H9 (cell line): ENCODE measurements around the gene ABCC3. TPM values are rescaled to one million over a fixed set of nuclear protein-coding genes. Genes with fewer than 3 reads are reported as not detected.

Experiments used
- DNase-seq: peaks from one replicate; pipeline ENCODE4 v3.0.0-alpha.2; 2017
- H2AFZ ChIP-seq: one replicate; pipeline ENCODE4 v1.6.1; 2013; ENCODE audit warnings: mild to moderate bottlenecking, low read length, control low read depth, moderate library complexity
- H2AK5ac ChIP-seq: 2 replicates; pipeline ENCODE4 v1.6.1; 2013; ENCODE audit warnings: low read length, control low read depth, mixed read lengths; ENCODE audit not compliant: insufficient read length
- H2BK120ac ChIP-seq: one replicate; pipeline ENCODE4 v1.6.1; 2013; ENCODE audit warnings: low read depth, mild to moderate bottlenecking, low read length, control low read depth, inconsistent platforms; ENCODE audit not compliant: poor library complexity, severe bottlenecking
- H2BK12ac ChIP-seq: 2 replicates; pipeline ENCODE4 v1.6.1; 2013; ENCODE audit warnings: low read length, control low read depth, mixed read lengths, low read depth; ENCODE audit not compliant: insufficient read length
- H2BK15ac ChIP-seq: 2 replicates; pipeline ENCODE4 v1.6.1; 2013; ENCODE audit warnings: low read depth, low read length, control low read depth
- H2BK20ac ChIP-seq: one replicate; pipeline ENCODE4 v1.6.1; 2013; ENCODE audit warnings: low read depth, mild to moderate bottlenecking, low read length, control low read depth, inconsistent platforms; ENCODE audit not compliant: poor library complexity, severe bottlenecking
- H2BK5ac ChIP-seq: 2 replicates; pipeline ENCODE4 v1.6.1; 2013; ENCODE audit warnings: low read length, control low read depth, mixed read lengths; ENCODE audit not compliant: insufficient read length
- H3K14ac ChIP-seq: 2 replicates; pipeline ENCODE4 v1.6.1; 2013; ENCODE audit warnings: low read length, control low read depth; ENCODE audit not compliant: insufficient read depth
- H3K18ac ChIP-seq: 2 replicates; pipeline ENCODE4 v1.6.1; 2013; ENCODE audit warnings: low read depth, mild to moderate bottlenecking, mixed read lengths, low read length, control low read depth; ENCODE audit not compliant: insufficient read length
- H3K23ac ChIP-seq: 2 replicates; pipeline ENCODE4 v1.6.1; 2013; ENCODE audit warnings: low read length, control low read depth, mixed read lengths, low read depth; ENCODE audit not compliant: insufficient read length
- H3K23me2 ChIP-seq: 2 replicates; pipeline ENCODE4 v1.6.1; 2013; ENCODE audit warnings: low read depth, mild to moderate bottlenecking, mixed read lengths, low read length, control low read depth; ENCODE audit not compliant: insufficient read length, poor library complexity, severe bottlenecking
- H3K27ac ChIP-seq: 2 replicates; pipeline ENCODE4 v1.5.1; 2013; ENCODE audit warnings: low read length, control low read depth, mixed read lengths, low read depth; ENCODE audit not compliant: insufficient read length
- H3K27me3 ChIP-seq: 2 replicates; pipeline ENCODE4 v1.6.1; 2013; ENCODE audit warnings: low read length, control low read depth, inconsistent platforms; ENCODE audit not compliant: insufficient read depth
- H3K4ac ChIP-seq: 2 replicates; pipeline ENCODE4 v1.6.1; 2013; ENCODE audit warnings: low read depth, mild to moderate bottlenecking, control low read depth, inconsistent platforms, low read length, moderate library complexity
- H3K4me1 ChIP-seq: 2 replicates; pipeline ENCODE4 v1.6.1; 2013; ENCODE audit warnings: low read length, control low read depth, inconsistent platforms; ENCODE audit not compliant: insufficient read depth
- H3K4me2 ChIP-seq: 2 replicates; pipeline ENCODE4 v1.6.1; 2013; ENCODE audit warnings: low read length, control low read depth, mixed read lengths; ENCODE audit not compliant: insufficient read length, insufficient read depth
- H3K56ac ChIP-seq: 2 replicates; pipeline ENCODE4 v1.6.1; 2013; ENCODE audit warnings: low read depth, mild to moderate bottlenecking, mixed read lengths, low read length, control low read depth; ENCODE audit not compliant: insufficient read length
- H3K79me1 ChIP-seq: 2 replicates; pipeline ENCODE4 v1.6.1; 2013; ENCODE audit warnings: low read depth, mild to moderate bottlenecking, moderate library complexity, low read length, control low read depth, inconsistent platforms; ENCODE audit not compliant: insufficient read depth, poor library complexity, severe bottlenecking
- H3K79me2 ChIP-seq: 2 replicates; pipeline ENCODE4 v1.6.1; 2013; ENCODE audit warnings: low read length, control low read depth, inconsistent platforms; ENCODE audit not compliant: insufficient read depth
- H3K9ac ChIP-seq: 2 replicates; pipeline ENCODE4 v1.6.1; 2013; ENCODE audit warnings: low read length, control low read depth, mixed read lengths; ENCODE audit not compliant: insufficient read length; ENCODE audit errors: extremely low read depth
- H3K9me3 ChIP-seq: one replicate; pipeline ENCODE4 v1.6.1; 2013; ENCODE audit warnings: low read depth, low read length, inconsistent platforms; ENCODE audit not compliant: control insufficient read depth
- H3T11ph ChIP-seq: one replicate; pipeline ENCODE4 v1.6.1; 2013; ENCODE audit warnings: mild to moderate bottlenecking, low read length, control low read depth, inconsistent platforms
- H4K20me1 ChIP-seq: one replicate; pipeline ENCODE4 v1.6.1; 2013; ENCODE audit not compliant: control insufficient read depth, insufficient read length, insufficient read depth
- H4K5ac ChIP-seq: 2 replicates; pipeline ENCODE4 v1.6.1; 2013; ENCODE audit warnings: low read depth, mild to moderate bottlenecking, mixed read lengths, low read length, control low read depth; ENCODE audit not compliant: insufficient read length
- H4K8ac ChIP-seq: replicated peaks from 2 replicates; pipeline ENCODE4 v1.6.1; 2013; ENCODE audit warnings: low read length, control low read depth, mixed read lengths, low read depth; ENCODE audit not compliant: insufficient read length
- H4K91ac ChIP-seq: 2 replicates; pipeline ENCODE4 v1.6.1; 2013; ENCODE audit warnings: low read depth, mild to moderate bottlenecking, moderate library complexity, mixed read lengths, low read length, control low read depth; ENCODE audit not compliant: insufficient read length
- H3K27ac Mint-ChIP-seq, 3 experiments: 2 replicates in 2 of 3; 3 replicates in 1 of 3; pipeline ENCODE4 v1.8.0; 2020 to 2021; ENCODE audit warnings: mixed read lengths in 3 of 3, mild to moderate bottlenecking in 1 of 3, moderate library complexity in 1 of 3
- H3K27me3 Mint-ChIP-seq: 2 replicates; pipeline ENCODE4 v1.8.0; 2021; ENCODE audit warnings: low read depth, mild to moderate bottlenecking, moderate library complexity, mixed read lengths
- H3K36me3 Mint-ChIP-seq, 3 experiments: 2 replicates in 2 of 3; 3 replicates in 1 of 3; pipeline ENCODE4 v1.8.0; 2020 to 2021; ENCODE audit warnings: low read depth in 3 of 3, mixed read lengths in 3 of 3; ENCODE audit not compliant: insufficient read depth in 1 of 3
- H3K4me1 Mint-ChIP-seq, 2 experiments: 2 replicates each; pipeline ENCODE4 v1.8.0; 2020; ENCODE audit warnings: mixed read lengths in 2 of 2
- H3K4me3 Mint-ChIP-seq, 2 experiments: 2 replicates in 1 of 2; 3 replicates in 1 of 2; pipeline ENCODE4 v1.8.0; 2020 to 2021; ENCODE audit warnings: mild to moderate bottlenecking in 2 of 2, mixed read lengths in 2 of 2, moderate library complexity in 1 of 2
- H3K9me3 Mint-ChIP-seq, 2 experiments: 2 replicates in 1 of 2; 3 replicates in 1 of 2; pipeline ENCODE4 v1.8.0; 2020; ENCODE audit warnings: mild to moderate bottlenecking in 2 of 2, mixed read lengths in 2 of 2, moderate library complexity in 1 of 2
- CTCF ChIP-seq: fragments of 200-600 bp; sonication (generic); conservative IDR thresholded peaks from 3 replicates; pipeline ENCODE4 v1.8.0; 2021; ENCODE audit warnings: antibody characterized with exemption, mild to moderate bottlenecking
- WGBS: extraction: QIAGEN DNeasy Blood & Tissue Kit; methylation state at CpG from one replicate; pipeline ENCODE4 v1.1.7; 2013; ENCODE audit warnings: missing lambda C conversion rate, low lambda C conversion rate, mixed read lengths; ENCODE audit not compliant: insufficient read length; ENCODE audit errors: extremely low coverage; 5-methylcytosine and 5-hydroxymethylcytosine counted together
- total RNA-seq: library from RNA; stranded (reverse); gene quantifications from 2 replicates; pipeline ENCODE4 v1.2.1, GENCODE V29; 2021

Gene ABCC3
- total RNA-seq, 1 experiment from 2014 or later, result 0.31 TPM

GRCh38 chr17:50703162-50703561 is 68.5 kb downstream of the ABCC3 start:
- Histone ChIP-seq H3K4me2 (no peak overlapping the region), H2BK5ac (no peak overlapping the region), H4K8ac (no peak overlapping the region), H4K5ac (no peak overlapping the region), H3K23me2 (peaks cover 4% of the 10 kb centered on the region), H4K20me1 (no peaks in the 10 kb centered on the region), H3K4ac (no peak overlapping the region), H3K27me3 (no peaks in the 10 kb centered on the region), H3K56ac (no peak overlapping the region), H3K79me2 (no peaks in the 10 kb centered on the region), H4K91ac (no peak overlapping the region), H3K4me1 (no peaks in the 10 kb centered on the region), H2BK15ac (no peak overlapping the region), H3K79me1 (peaks cover 6% of the 10 kb centered on the region), H3K14ac (no peak overlapping the region), H2AFZ (no peak overlapping the region), H3K27ac (no peak overlapping the region), H3K23ac (no peak overlapping the region), H2BK120ac (no peak overlapping the region), H2BK20ac (no peak overlapping the region), H3K18ac (no peak overlapping the region), H2AK5ac (no peak overlapping the region), H3T11ph (no peak overlapping the region), H2BK12ac (no peak overlapping the region), H3K9ac (no peak overlapping the region), H3K9me3 (no peaks in the 10 kb centered on the region)
- no peaks in the 10 kb centered on the region for H3K9me3 Mint-ChIP-seq
- no peak for TF ChIP-seq CTCF
- peaks cover 21 to 49% (median 40%) of the 10 kb centered on the region in 3 experiments for H3K36me3 Mint-ChIP-seq
- DNase-seq, result no peak
- H3K27ac Mint-ChIP-seq, result peak overlapping the region in 1 of 3 experiments; percentile 1; a peak in 1 of 7 replicates
- WGBS, result no CpG with 5 or more reads among the region's 3 CpGs
- H3K27me3 Mint-ChIP-seq, result no peaks in the 10 kb centered on the region
- H3K4me1 Mint-ChIP-seq, result peaks cover 2 to 3% of the 10 kb centered on the region in 2 experiments; a peak in 3 of 4 replicates
- no peak overlapping the region for H3K4me3 Mint-ChIP-seq
